PC-9 (cell line): ENCODE results near the gene IGDCC3.

Experiments
- EZH2 ChIP-seq: fragments of 200-600 bp; sonication (generic); IDR thresholded peaks from 2 replicates; pipeline ENCODE4 v1.8.0; 2017; ENCODE audit warnings: antibody characterized with exemption, low read depth
- TF ChIP-seq, protein P1 (sequence below): fragments of 200-600 bp; sonication (generic); conservative IDR thresholded peaks from 2 replicates; pipeline ENCODE4 v1.6.1; 2017; ENCODE audit warnings: mixed run types, antibody characterized with exemption, mild to moderate bottlenecking, moderate library complexity

DNA sequence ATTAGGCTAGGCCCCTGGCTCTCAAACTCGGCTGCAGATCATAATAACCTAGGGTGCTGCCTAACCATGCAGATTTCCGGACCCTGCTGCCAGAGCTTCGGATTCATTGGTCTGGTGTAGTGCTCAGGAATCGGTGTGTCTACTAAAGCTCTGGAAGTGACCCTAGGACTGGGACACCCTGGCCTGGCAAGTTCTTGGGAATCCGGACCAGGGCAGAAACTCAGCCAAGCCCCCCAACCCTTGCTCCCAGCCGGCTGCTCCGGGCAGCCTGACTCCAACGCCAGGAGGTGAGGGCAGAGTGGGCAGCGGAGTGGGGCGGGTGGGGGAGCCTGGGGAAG is 23.0 kb downstream of the IGDCC3 start:
- TF ChIP-seq, protein P1, sequence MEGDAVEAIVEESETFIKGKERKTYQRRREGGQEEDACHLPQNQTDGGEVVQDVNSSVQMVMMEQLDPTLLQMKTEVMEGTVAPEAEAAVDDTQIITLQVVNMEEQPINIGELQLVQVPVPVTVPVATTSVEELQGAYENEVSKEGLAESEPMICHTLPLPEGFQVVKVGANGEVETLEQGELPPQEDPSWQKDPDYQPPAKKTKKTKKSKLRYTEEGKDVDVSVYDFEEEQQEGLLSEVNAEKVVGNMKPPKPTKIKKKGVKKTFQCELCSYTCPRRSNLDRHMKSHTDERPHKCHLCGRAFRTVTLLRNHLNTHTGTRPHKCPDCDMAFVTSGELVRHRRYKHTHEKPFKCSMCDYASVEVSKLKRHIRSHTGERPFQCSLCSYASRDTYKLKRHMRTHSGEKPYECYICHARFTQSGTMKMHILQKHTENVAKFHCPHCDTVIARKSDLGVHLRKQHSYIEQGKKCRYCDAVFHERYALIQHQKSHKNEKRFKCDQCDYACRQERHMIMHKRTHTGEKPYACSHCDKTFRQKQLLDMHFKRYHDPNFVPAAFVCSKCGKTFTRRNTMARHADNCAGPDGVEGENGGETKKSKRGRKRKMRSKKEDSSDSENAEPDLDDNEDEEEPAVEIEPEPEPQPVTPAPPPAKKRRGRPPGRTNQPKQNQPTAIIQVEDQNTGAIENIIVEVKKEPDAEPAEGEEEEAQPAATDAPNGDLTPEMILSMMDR: no peak
- no peak for TF ChIP-seq EZH2
